Gastrocnemius medialis (tissue), 4 donors: ENCODE measurements around the gene PDCL3.

Source experiments
- POLR2A ChIP-seq, 2 donors: fragments of 450-650 bp; IDR thresholded peaks; one replicate each; pipeline ENCODE4 v1.6.1; 2017; ENCODE audit warnings: antibody characterized with exemption in 2 of 2, mild to moderate bottlenecking in 2 of 2, moderate library complexity in 2 of 2
- TF ChIP-seq, protein P1 (sequence below), 5 experiments: fragments of 450-650 bp in 3 of 5; fragments of 200-600 bp in 2 of 5; sonication (generic) in 2 of 5; IDR thresholded peaks in 4 of 5; conservative IDR thresholded peaks in 1 of 5; 1 replicate in 4 of 5; 2 replicates in 1 of 5; pipeline ENCODE4 v1.5.1; 2016 to 2019; ENCODE audit warnings: antibody characterized with exemption in 5 of 5, mild to moderate bottlenecking in 3 of 5, moderate library complexity in 3 of 5

DNA sequence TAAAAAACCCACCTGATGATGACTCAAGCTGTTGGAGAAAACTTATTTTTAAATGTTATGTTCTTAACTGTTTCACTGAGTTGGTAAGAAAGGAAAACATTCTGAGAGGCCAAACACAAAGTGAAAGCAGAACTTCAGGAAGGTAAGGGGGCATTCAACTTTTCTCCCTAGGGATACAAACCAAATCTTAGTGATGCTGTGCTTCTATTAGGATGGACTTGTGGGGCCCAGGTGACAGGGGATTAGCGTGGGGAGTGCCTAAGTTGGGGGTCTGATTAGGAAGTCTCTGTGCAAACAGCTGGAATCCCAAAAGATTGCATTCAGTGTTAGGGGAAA is 18.5 kb downstream of the PDCL3 start:
- TF ChIP-seq, protein P1, sequence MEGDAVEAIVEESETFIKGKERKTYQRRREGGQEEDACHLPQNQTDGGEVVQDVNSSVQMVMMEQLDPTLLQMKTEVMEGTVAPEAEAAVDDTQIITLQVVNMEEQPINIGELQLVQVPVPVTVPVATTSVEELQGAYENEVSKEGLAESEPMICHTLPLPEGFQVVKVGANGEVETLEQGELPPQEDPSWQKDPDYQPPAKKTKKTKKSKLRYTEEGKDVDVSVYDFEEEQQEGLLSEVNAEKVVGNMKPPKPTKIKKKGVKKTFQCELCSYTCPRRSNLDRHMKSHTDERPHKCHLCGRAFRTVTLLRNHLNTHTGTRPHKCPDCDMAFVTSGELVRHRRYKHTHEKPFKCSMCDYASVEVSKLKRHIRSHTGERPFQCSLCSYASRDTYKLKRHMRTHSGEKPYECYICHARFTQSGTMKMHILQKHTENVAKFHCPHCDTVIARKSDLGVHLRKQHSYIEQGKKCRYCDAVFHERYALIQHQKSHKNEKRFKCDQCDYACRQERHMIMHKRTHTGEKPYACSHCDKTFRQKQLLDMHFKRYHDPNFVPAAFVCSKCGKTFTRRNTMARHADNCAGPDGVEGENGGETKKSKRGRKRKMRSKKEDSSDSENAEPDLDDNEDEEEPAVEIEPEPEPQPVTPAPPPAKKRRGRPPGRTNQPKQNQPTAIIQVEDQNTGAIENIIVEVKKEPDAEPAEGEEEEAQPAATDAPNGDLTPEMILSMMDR (IDR thresholded peaks at IDR 0.05 in 4 of 5, conservative IDR thresholded peaks at IDR 0.05 in 1 of 5), result no peak
- no peak for TF ChIP-seq POLR2A (IDR thresholded peaks at IDR 0.05)
